Measurements from ENCODE around the gene IRF2BP2.

The IRF2BP2 gene

DNA sequence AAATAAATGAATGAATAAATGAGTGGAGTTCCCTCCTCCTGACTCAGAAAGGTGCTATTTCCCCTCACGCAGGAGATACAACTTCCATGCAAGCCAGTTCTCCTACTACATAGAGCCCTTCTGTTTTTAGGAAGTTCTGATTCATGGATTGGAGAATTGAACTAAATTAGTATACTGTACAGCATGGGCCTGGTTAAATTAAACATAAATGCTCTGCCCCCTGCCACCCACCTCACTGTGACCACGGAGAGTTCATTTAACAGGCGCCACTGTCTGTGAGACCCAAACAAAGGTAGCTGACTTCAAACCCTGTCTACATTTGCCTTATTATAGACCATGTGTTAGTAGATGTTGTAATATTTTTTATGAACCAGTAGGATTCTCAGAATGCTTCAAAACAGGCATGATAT, 9.1 kb upstream of the IRF2BP2 start:
- no peak overlapping the region for H3K9ac ChIP-seq (ENCODE audit: low read length)
- no peaks in the 10 kb centered on the region for H3K36me3 ChIP-seq (ENCODE audit: insufficient read depth, low read length)
- no peaks in the 10 kb centered on the region for H3K27me3 ChIP-seq (ENCODE audit: control insufficient read depth in 1 of 2, insufficient read depth in 2 of 2, low read length in 2 of 2)
- peaks cover 34% of the 10 kb centered on the region for H3K4me1 ChIP-seq (ENCODE audit: insufficient read depth, low read length)
- H3K4me3 ChIP-seq (ENCODE audit: low read depth in 1 of 2, low read length in 2 of 2) = no peak overlapping the region
- peak overlapping the region; percentile 0 for H3K27ac ChIP-seq (ENCODE audit: low read depth, low read length)
- no peaks in the 10 kb centered on the region for H3K9me3 ChIP-seq (ENCODE audit: low read length)

- no peaks in the 10 kb centered on the region for H3K27me3 ChIP-seq (ENCODE audit: control insufficient read depth in 1 of 2, insufficient read depth in 2 of 2, low read length in 2 of 2)
- peak overlapping the region; percentile 24 for H3K27ac ChIP-seq (ENCODE audit: low read depth, low read length)
- no peaks in the 10 kb centered on the region for H3K9me3 ChIP-seq (ENCODE audit: low read length)
- H3K4me3 ChIP-seq (ENCODE audit: low read depth in 1 of 2, low read length in 2 of 2) = no peak overlapping the region
- H3K36me3 ChIP-seq (ENCODE audit: insufficient read depth, low read length) = no peaks in the 10 kb centered on the region
- H3K9ac ChIP-seq (ENCODE audit: low read length) = no peak overlapping the region
- H3K4me1 ChIP-seq (ENCODE audit: insufficient read depth, low read length) = peaks cover 37% of the 10 kb centered on the region
Observed at GRCh38 chr1:234618737-234619049, 8.7 kb upstream of the IRF2BP2 start.

- H3K4me3 ChIP-seq (ENCODE audit: low read depth in 1 of 2, low read length in 2 of 2) = no peak overlapping the region
- no peaks in the 10 kb centered on the region for H3K9me3 ChIP-seq (ENCODE audit: low read length)
- H3K9ac ChIP-seq (ENCODE audit: low read length) = no peak overlapping the region
- H3K36me3 ChIP-seq (ENCODE audit: insufficient read depth, low read length) = no peaks in the 10 kb centered on the region
- no peaks in the 10 kb centered on the region for H3K27me3 ChIP-seq (ENCODE audit: control insufficient read depth in 1 of 2, insufficient read depth in 2 of 2, low read length in 2 of 2)
- H3K27ac ChIP-seq (ENCODE audit: low read depth, low read length) = peak overlapping the region; percentile 24
- H3K4me1 ChIP-seq (ENCODE audit: insufficient read depth, low read length) = peaks cover 42% of the 10 kb centered on the region
Observed at GRCh38 chr1:234617986-234618736, 8.2 kb upstream of the IRF2BP2 start.

GRCh38 chr1:234617131-234617985, 7.4 kb upstream of the IRF2BP2 start:
- Histone ChIP-seq H3K4me1 (ENCODE audit: insufficient read depth, low read length) (peaks cover 50% of the 10 kb centered on the region), H3K36me3 (ENCODE audit: insufficient read depth, low read length) (no peaks in the 10 kb centered on the region), H3K27ac (ENCODE audit: low read depth, low read length) (no peak overlapping the region), H3K9ac (ENCODE audit: low read length) (no peak overlapping the region), H3K4me3 (ENCODE audit: low read depth in 1 of 2, low read length in 2 of 2) (no peak overlapping the region), H3K27me3 (ENCODE audit: control insufficient read depth in 1 of 2, insufficient read depth in 2 of 2, low read length in 2 of 2) (no peaks in the 10 kb centered on the region), H3K9me3 (ENCODE audit: low read length) (no peaks in the 10 kb centered on the region)

DNA sequence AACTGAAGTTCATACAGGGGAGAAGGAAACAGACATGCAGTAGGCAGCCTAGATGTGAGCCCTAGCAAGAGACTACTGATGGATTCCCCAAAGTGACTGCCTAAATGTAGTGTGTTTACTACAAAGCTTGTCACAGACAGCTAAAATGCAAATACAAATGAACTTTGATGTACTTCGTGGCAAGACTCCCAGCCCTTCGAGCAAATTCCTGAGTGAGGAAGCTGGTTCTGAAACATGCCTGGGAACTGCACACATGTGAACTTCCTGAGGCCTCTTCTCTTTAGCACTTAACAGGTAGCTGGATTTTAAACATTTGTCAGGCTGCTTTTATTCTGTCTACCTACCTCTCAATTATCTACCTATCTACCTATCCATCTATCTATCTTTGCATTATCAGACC, 6.7 kb upstream of the IRF2BP2 start:
- Histone ChIP-seq H3K36me3 (ENCODE audit: insufficient read depth, low read length) (no peaks in the 10 kb centered on the region), H3K9ac (ENCODE audit: low read length) (no peak overlapping the region), H3K9me3 (ENCODE audit: low read length) (no peaks in the 10 kb centered on the region), H3K4me3 (ENCODE audit: low read depth in 1 of 2, low read length in 2 of 2) (no peak overlapping the region), H3K27ac (ENCODE audit: low read depth, low read length) (peak overlapping the region; percentile 7), H3K27me3 (ENCODE audit: control insufficient read depth in 1 of 2, insufficient read depth in 2 of 2, low read length in 2 of 2) (no peaks in the 10 kb centered on the region), H3K4me1 (ENCODE audit: insufficient read depth, low read length) (peaks cover 55% of the 10 kb centered on the region)

- H3K9ac ChIP-seq (ENCODE audit: low read length) = no peak overlapping the region
Observed at GRCh38 chr1:234614081-234614489, 4.1 kb upstream of the IRF2BP2 start.

GRCh38 chr1:234613128-234613875, 3.3 kb upstream of the IRF2BP2 start:
- H3K27ac ChIP-seq (ENCODE audit: low read depth, low read length) = peak overlapping the region; percentile 83
- H3K4me3 ChIP-seq (ENCODE audit: low read depth in 1 of 2, low read length in 2 of 2) = peak overlapping the region in 1 of 2 donors; percentile 68
- H3K27me3 ChIP-seq (ENCODE audit: control insufficient read depth in 1 of 2, insufficient read depth in 2 of 2, low read length in 2 of 2) = no peaks in the 10 kb centered on the region
- H3K9ac ChIP-seq (ENCODE audit: low read length) = peak overlapping the region; percentile 94
- H3K9me3 ChIP-seq (ENCODE audit: low read length) = no peaks in the 10 kb centered on the region
- H3K4me1 ChIP-seq (ENCODE audit: insufficient read depth, low read length) = peaks cover 48% of the 10 kb centered on the region
- no peaks in the 10 kb centered on the region for H3K36me3 ChIP-seq (ENCODE audit: insufficient read depth, low read length)

More at GRCh38 chr1:234614081-234614489, 4.1 kb upstream of the IRF2BP2 start:
- H3K27me3 ChIP-seq (ENCODE audit: control insufficient read depth in 1 of 2, insufficient read depth in 2 of 2, low read length in 2 of 2) = no peaks in the 10 kb centered on the region
- no peaks in the 10 kb centered on the region for H3K9me3 ChIP-seq (ENCODE audit: low read length)
- H3K27ac ChIP-seq (ENCODE audit: low read depth, low read length) = peak overlapping the region; percentile 83
- no peaks in the 10 kb centered on the region for H3K36me3 ChIP-seq (ENCODE audit: insufficient read depth, low read length)
- H3K4me3 ChIP-seq (ENCODE audit: low read depth in 1 of 2, low read length in 2 of 2) = no peak overlapping the region
- H3K4me1 ChIP-seq (ENCODE audit: insufficient read depth, low read length) = peaks cover 48% of the 10 kb centered on the region

- peak overlapping the region; percentile 15 to 68 for H3K4me3 ChIP-seq (ENCODE audit: low read depth in 1 of 2, low read length in 2 of 2)
Observed at GRCh38 chr1:234612352-234613127, 2.6 kb upstream of the IRF2BP2 start.

GRCh38 chr1:234611847-234612351, 1.9 kb upstream of the IRF2BP2 start:
- H3K27me3 ChIP-seq (ENCODE audit: control insufficient read depth in 1 of 2, insufficient read depth in 2 of 2, low read length in 2 of 2) = no peaks in the 10 kb centered on the region
- peaks cover 42% of the 10 kb centered on the region for H3K4me1 ChIP-seq (ENCODE audit: insufficient read depth, low read length)
- H3K36me3 ChIP-seq (ENCODE audit: insufficient read depth, low read length) = peaks cover 12% of the 10 kb centered on the region
- no peaks in the 10 kb centered on the region for H3K9me3 ChIP-seq (ENCODE audit: low read length)
- peak overlapping the region; percentile 94 for H3K9ac ChIP-seq (ENCODE audit: low read length)
- H3K27ac ChIP-seq (ENCODE audit: low read depth, low read length) = peak overlapping the region; percentile 83
- H3K4me3 ChIP-seq (ENCODE audit: low read depth in 1 of 2, low read length in 2 of 2) = peak overlapping the region; percentile 15 to 68

More at GRCh38 chr1:234612352-234613127, 2.6 kb upstream of the IRF2BP2 start:
- no peaks in the 10 kb centered on the region for H3K9me3 ChIP-seq (ENCODE audit: low read length)
- peak overlapping the region; percentile 83 for H3K27ac ChIP-seq (ENCODE audit: low read depth, low read length)
- H3K27me3 ChIP-seq (ENCODE audit: control insufficient read depth in 1 of 2, insufficient read depth in 2 of 2, low read length in 2 of 2) = no peaks in the 10 kb centered on the region
- peaks cover 6% of the 10 kb centered on the region for H3K36me3 ChIP-seq (ENCODE audit: insufficient read depth, low read length)
- peak overlapping the region; percentile 94 for H3K9ac ChIP-seq (ENCODE audit: low read length)
- peaks cover 48% of the 10 kb centered on the region for H3K4me1 ChIP-seq (ENCODE audit: insufficient read depth, low read length)

- no peaks in the 10 kb centered on the region for H3K9me3 ChIP-seq (ENCODE audit: low read length)
- H3K27ac ChIP-seq (ENCODE audit: low read depth, low read length) = peak overlapping the region; percentile 83
- H3K9ac ChIP-seq (ENCODE audit: low read length) = peak overlapping the region; percentile 94
- H3K4me3 ChIP-seq (ENCODE audit: low read depth in 1 of 2, low read length in 2 of 2) = peak overlapping the region; percentile 36 to 68
- peaks cover 18% of the 10 kb centered on the region for H3K36me3 ChIP-seq (ENCODE audit: insufficient read depth, low read length)
- H3K4me1 ChIP-seq (ENCODE audit: insufficient read depth, low read length) = peaks cover 36% of the 10 kb centered on the region
- H3K27me3 ChIP-seq (ENCODE audit: control insufficient read depth in 1 of 2, insufficient read depth in 2 of 2, low read length in 2 of 2) = no peaks in the 10 kb centered on the region
Observed at GRCh38 chr1:234611225-234611846, 1.4 kb upstream of the IRF2BP2 start.

Data from muscle layer of colon (tissue), 2 donors.